SJCRH30 (cell line): ENCODE results near the gene AGR3. TPM values are rescaled to one million over a fixed set of nuclear protein-coding genes. Genes with fewer than 3 reads are reported as not detected.

Experiments
- DNase-seq, 2 experiments: peaks; one replicate each; pipeline ENCODE4 v3.0.0-alpha.2; 2015 to 2020
- H3K27ac ChIP-seq: fragments of 250-450 bp; sonication (Bioruptor Pico); 2 replicates; pipeline ENCODE4 v1.5.1; 2020; ENCODE audit warnings: mild to moderate bottlenecking, moderate library complexity
- H3K27me3 ChIP-seq: fragments of 250-450 bp; sonication (Bioruptor Pico); 2 replicates; pipeline ENCODE4 v1.5.1; 2020; ENCODE audit warnings: mild to moderate bottlenecking, moderate library complexity
- H3K36me3 ChIP-seq: fragments of 250-450 bp; sonication (Bioruptor Pico); 2 replicates; pipeline ENCODE4 v1.5.1; 2020; ENCODE audit warnings: mild to moderate bottlenecking, moderate library complexity
- H3K4me1 ChIP-seq: fragments of 250-450 bp; sonication (Bioruptor Pico); 2 replicates; pipeline ENCODE4 v1.5.1; 2020; ENCODE audit warnings: mild to moderate bottlenecking, moderate library complexity
- H3K4me3 ChIP-seq: fragments of 250-450 bp; sonication (Bioruptor Pico); 2 replicates; pipeline ENCODE4 v1.5.1; 2020; ENCODE audit warnings: mild to moderate bottlenecking, moderate library complexity
- H3K9me3 ChIP-seq: fragments of 250-450 bp; sonication (Bioruptor Pico); replicated peaks from 2 replicates; pipeline ENCODE4 v1.5.1; 2020; ENCODE audit warnings: mild to moderate bottlenecking, moderate library complexity
- total RNA-seq: library from RNA; depleted of rRNA; stranded (reverse); fragments of >200 nt; shearing (Covaris generic); gene quantifications from 2 replicates; pipeline ENCODE4 v1.2.3, GENCODE V29; 2014; rRNA removed

The AGR3 gene
- total RNA-seq, 1 experiment from 2014 or later: not detected

DNA sequence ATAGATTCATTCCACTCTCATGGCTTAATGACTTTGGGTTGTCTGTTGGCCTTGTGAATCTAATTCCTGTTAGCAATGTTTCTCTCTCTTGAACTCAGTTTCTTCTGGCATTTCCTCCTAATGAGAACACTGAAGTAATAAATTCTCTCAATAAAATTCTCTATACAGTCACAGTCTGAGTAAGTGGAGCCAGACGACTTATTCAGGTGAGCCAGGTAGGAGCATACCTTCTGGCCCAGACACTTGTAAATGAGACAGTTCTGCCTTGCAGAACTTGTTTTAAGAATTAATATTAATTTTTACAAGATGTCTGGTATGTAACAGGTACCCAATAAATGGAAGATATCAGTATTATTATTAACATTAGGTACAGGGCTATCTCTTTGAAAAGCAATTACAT, 48.4 kb downstream of the AGR3 start:
- Histone ChIP-seq H3K9me3 (no peaks in the 10 kb centered on the region), H3K36me3 (no peaks in the 10 kb centered on the region), H3K4me1 (no peaks in the 10 kb centered on the region), H3K4me3 (no peak overlapping the region), H3K27me3 (no peaks in the 10 kb centered on the region), H3K27ac (no peak overlapping the region)
- no peak for DNase-seq

GRCh38 chr7:16826060-16826459, 55.7 kb downstream of the AGR3 start:
- DNase-seq: no peak
- Histone ChIP-seq H3K27me3 (no peaks in the 10 kb centered on the region), H3K4me3 (no peak overlapping the region), H3K36me3 (no peaks in the 10 kb centered on the region), H3K9me3 (no peaks in the 10 kb centered on the region; the same call in 1 of the 2 replicates), H3K27ac (no peak overlapping the region), H3K4me1 (no peaks in the 10 kb centered on the region)

DNA sequence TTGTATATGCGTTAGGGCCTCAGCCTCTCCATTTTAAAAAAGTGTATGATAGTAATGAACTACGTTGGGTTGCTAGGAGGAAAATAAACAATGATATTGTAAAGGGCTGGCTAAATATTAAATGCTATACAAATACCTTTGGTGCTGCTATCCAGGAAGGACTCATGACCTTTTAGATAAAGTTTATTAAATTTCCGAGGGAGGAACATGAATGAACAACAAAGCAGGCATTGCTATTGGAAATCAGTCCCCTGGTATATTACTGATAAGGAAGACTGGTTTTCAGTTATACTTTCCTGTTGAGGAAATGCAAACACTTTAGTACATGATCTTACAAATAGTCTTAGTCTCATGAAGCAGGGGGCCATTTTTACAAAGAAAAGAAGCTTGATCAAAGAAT, 59.8 kb downstream of the AGR3 start:
- Histone ChIP-seq H3K27me3 (no peaks in the 10 kb centered on the region), H3K36me3 (no peaks in the 10 kb centered on the region), H3K27ac (no peak overlapping the region), H3K4me3 (no peak overlapping the region), H3K9me3 (no peaks in the 10 kb centered on the region; the same call in 1 of the 2 replicates), H3K4me1 (no peaks in the 10 kb centered on the region)
- no peak for DNase-seq

GRCh38 chr7:16818732-16819131, 63.1 kb downstream of the AGR3 start:
- no peak for DNase-seq
- H3K27me3 ChIP-seq: no peaks in the 10 kb centered on the region
- H3K4me1 ChIP-seq: no peaks in the 10 kb centered on the region
- H3K9me3 ChIP-seq: no peaks in the 10 kb centered on the region
- no peaks in the 10 kb centered on the region for H3K36me3 ChIP-seq
- H3K4me3 ChIP-seq: no peak overlapping the region
- H3K27ac ChIP-seq: no peak overlapping the region

DNA sequence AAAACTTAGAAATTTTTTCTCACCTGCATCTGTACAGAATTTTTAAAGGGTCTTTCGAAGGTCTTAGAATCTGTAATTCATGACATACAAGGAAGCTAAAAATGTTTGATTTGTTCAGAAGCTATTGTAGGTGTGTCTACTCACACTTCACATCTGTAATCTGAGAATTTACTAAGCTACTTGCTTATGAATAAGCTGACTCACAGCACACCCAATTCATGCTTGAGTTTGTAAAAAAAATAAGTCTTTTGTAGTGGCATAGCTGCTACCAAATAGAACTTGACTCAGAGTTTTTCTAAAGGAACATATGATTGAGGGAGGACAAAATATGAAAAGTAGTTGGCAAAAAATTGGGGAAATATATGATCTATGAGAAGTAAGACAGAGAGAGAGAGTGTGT, 64.2 kb downstream of the AGR3 start:
- Histone ChIP-seq H3K36me3 (no peaks in the 10 kb centered on the region), H3K9me3 (no peaks in the 10 kb centered on the region), H3K4me3 (no peak overlapping the region), H3K4me1 (no peaks in the 10 kb centered on the region), H3K27ac (no peak overlapping the region), H3K27me3 (no peaks in the 10 kb centered on the region)
- DNase-seq: no peak

DNA sequence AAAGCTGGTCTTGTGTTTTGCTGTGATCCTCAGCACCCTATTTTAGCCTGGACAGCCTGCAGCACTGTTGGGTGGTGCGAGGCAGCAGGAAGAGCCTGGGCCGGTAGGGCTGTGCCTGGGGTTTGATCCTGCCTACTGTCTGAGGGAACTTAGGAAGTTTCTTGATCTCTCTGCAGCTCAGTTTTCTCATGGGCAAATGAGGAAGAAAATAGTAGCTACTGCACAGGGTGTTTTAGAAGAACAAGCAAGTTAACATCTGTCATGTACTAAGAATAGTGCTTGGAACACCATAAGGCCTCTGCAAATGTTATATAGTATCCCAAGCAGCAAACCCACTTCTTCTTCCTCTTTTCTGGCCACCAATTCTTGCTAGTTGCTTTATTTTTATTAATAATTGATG, 65.0 kb downstream of the AGR3 start:
- Histone ChIP-seq H3K27ac (no peak overlapping the region), H3K4me1 (no peaks in the 10 kb centered on the region), H3K27me3 (no peaks in the 10 kb centered on the region), H3K4me3 (no peak overlapping the region), H3K9me3 (no peaks in the 10 kb centered on the region), H3K36me3 (no peaks in the 10 kb centered on the region)
- DNase-seq: no peak

- Histone ChIP-seq H3K9me3 (no peaks in the 10 kb centered on the region), H3K4me3 (no peak overlapping the region), H3K27ac (no peak overlapping the region), H3K4me1 (no peaks in the 10 kb centered on the region), H3K27me3 (no peaks in the 10 kb centered on the region), H3K36me3 (no peaks in the 10 kb centered on the region)
- DNase-seq: no peak
Observed at GRCh38 chr7:16815001-16815400, 66.8 kb downstream of the AGR3 start.

- no peaks in the 10 kb centered on the region for H3K4me1 ChIP-seq
- no peaks in the 10 kb centered on the region for H3K27me3 ChIP-seq
- no peaks in the 10 kb centered on the region for H3K9me3 ChIP-seq
- H3K36me3 ChIP-seq: no peaks in the 10 kb centered on the region
- DNase-seq: no peak
- H3K27ac ChIP-seq: no peak overlapping the region
- no peak overlapping the region for H3K4me3 ChIP-seq
Observed at GRCh38 chr7:16813232-16813616, 68.6 kb downstream of the AGR3 start.

GRCh38 chr7:16812542-16813231, 69.1 kb downstream of the AGR3 start:
- Histone ChIP-seq H3K4me3 (no peak overlapping the region), H3K27ac (no peak overlapping the region), H3K4me1 (no peaks in the 10 kb centered on the region), H3K9me3 (no peaks in the 10 kb centered on the region), H3K27me3 (no peaks in the 10 kb centered on the region), H3K36me3 (no peaks in the 10 kb centered on the region)
- no peak for DNase-seq

DNA sequence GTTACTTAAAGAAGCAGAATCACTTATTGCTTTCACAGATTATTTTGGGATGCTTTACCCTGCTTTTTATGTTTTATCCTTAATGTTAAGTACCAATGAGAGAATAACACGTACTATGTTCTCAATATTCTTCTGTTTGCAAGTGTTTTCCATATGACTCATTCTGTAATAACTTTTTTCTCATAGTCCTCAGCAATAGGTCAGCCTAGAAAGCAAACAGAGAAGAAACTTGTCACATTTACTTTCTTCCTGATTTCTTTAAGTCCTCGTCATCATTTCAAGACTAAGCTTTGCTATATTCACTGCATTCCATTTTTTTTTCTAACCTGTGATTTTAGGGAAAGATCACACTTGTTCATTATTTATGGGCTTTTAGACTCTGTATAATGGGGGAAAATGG, 70.2 kb downstream of the AGR3 start:
- no peak for DNase-seq
- Histone ChIP-seq H3K36me3 (no peaks in the 10 kb centered on the region), H3K27me3 (no peaks in the 10 kb centered on the region), H3K4me3 (no peak overlapping the region), H3K27ac (no peak overlapping the region), H3K4me1 (no peaks in the 10 kb centered on the region), H3K9me3 (no peaks in the 10 kb centered on the region)

DNA sequence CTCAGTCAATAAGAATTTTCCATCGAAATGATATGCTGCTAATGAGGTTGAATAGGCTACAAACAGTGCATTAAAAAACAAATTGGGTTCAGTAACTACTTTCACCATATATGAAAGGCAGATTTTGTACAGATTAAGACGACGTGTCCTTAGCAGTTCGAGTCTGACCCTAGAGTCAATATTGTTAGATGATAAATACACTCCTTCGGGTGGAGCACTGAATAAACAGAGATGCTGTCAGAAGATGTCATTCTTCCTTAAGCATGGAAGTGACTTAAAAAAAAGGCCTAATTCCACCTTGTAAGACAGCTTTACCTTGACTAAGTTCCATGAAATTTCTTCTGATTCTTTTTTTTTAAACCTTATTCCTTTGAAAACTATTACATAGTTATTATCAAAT, 71.2 kb downstream of the AGR3 start:
- Histone ChIP-seq H3K27ac (no peak overlapping the region), H3K27me3 (no peaks in the 10 kb centered on the region), H3K4me3 (no peak overlapping the region), H3K4me1 (no peaks in the 10 kb centered on the region), H3K36me3 (no peaks in the 10 kb centered on the region), H3K9me3 (no peaks in the 10 kb centered on the region)
- no peak for DNase-seq

- no peaks in the 10 kb centered on the region for H3K9me3 ChIP-seq
- no peak overlapping the region for H3K4me3 ChIP-seq
- no peak overlapping the region for H3K27ac ChIP-seq
- H3K27me3 ChIP-seq: no peaks in the 10 kb centered on the region
- no peak for DNase-seq
- H3K4me1 ChIP-seq: no peaks in the 10 kb centered on the region
- H3K36me3 ChIP-seq: no peaks in the 10 kb centered on the region
Observed at GRCh38 chr7:16810112-16810511, 71.7 kb downstream of the AGR3 start.

Other genes starting within 250 kb of the AGR3 start
- 34.1 and 36.6 TPM in 2 replicates for gene ANKMY2, start 236.2 kb downstream of the AGR3 start, total RNA-seq
- 148 and 156 TPM in 2 replicates for gene BZW2, start 235.8 kb downstream of the AGR3 start, total RNA-seq
- 2.1 and 2.2 TPM in 2 replicates for gene TSPAN13, start 128.2 kb downstream of the AGR3 start, total RNA-seq
- not detected in 2 replicates for gene AGR2, start 77.0 kb downstream of the AGR3 start, total RNA-seq